GM18498 (cell line): ENCODE results near the gene SLC7A8.
"Not testable (repeated sequence)": the region's sequence is repeated elsewhere in the genome, so short reads cannot be mapped to it uniquely, and the experiment has no call there.

Experiments used
- ATAC-seq: cut with Tn5 transposase; IDR thresholded peaks from one replicate; pipeline ENCODE4 v1.9.1; 2021; ENCODE audit warnings: mild to moderate bottlenecking, moderate library complexity; ENCODE audit not compliant: unreplicated experiment

SLC7A8 gene

DNA sequence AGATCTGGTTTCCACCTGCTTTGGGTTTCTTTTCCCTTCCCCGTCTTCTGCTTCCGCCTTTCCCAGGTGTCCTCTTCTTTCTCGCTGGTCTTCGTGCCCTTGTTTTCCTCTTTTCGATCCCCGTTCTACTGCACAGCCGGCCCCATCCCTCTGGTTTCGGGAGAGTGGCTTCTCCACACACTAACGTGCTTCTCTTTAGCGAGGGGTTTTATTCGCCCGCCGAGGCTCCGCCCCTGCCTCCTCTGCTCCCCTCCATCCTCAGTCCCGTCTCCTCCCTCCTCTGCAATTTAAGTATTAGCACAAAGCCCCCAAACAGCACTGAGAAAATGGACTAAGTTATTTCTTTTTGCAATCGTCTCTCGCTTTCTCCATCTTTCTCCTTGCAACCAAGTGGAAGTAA is at the start of gene SLC7A8:
TSS of gene SLC7A8 (minus strand) at position 182 of the 400 bp plus-strand sequence. CDS start 746 bp downstream, outside the sequence.
- no peak for ATAC-seq

DNA sequence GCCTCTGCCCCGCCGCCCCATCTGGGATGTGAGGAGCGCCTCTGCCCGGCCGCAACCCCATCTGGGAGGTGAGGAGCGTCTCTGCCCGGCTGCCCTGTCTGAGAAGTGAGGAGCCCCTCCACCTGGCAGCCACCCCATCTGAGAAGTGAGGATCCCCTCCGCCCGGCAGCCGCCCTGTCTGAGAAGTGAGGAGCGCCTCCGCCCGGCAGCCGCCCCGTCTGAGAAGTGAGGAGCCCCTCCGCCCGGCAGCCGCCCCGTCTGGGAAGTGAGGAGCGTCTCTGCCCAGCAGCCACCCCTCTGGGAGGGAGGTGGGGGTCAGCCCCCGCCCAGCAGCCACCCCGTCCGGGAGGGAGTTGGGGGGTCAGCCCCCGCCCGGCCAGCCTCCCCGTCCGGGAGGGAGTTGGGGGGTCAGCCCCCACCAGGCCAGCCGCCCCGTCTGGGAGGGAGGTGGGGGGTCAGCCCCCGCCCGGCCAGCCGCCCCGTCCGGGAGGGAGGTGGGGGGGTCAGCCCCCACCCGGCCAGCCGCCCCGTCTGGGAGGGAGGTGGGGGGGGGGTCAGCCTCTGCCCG is 48.9 kb upstream of the SLC7A8 start:
- not testable (repeated sequence) for ATAC-seq

DNA sequence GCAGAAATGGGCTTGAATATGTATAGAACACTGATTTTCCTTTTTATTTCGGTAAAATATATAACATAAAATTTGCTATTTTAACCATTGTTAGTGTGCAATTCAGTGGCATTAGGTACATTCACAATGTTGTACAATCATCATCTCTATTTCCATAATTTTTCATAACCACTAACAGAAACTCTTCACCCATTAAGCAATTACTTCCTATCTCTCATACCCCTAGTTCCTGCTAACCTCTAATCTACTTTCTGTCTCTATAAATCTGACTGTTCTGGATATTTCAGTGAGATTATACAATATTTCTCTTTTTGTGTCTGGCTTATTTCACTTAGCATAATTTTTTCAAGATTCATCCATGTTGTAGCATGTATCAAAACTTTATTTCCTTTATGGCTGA is 45.4 kb upstream of the SLC7A8 start:
- no peak for ATAC-seq

- ATAC-seq: no peak
Observed at GRCh38 chr14:23227566-23227965, 44.1 kb upstream of the SLC7A8 start.

GRCh38 chr14:23224958-23225357 is 41.5 kb upstream of the SLC7A8 start:
- not testable (repeated sequence) for ATAC-seq

DNA sequence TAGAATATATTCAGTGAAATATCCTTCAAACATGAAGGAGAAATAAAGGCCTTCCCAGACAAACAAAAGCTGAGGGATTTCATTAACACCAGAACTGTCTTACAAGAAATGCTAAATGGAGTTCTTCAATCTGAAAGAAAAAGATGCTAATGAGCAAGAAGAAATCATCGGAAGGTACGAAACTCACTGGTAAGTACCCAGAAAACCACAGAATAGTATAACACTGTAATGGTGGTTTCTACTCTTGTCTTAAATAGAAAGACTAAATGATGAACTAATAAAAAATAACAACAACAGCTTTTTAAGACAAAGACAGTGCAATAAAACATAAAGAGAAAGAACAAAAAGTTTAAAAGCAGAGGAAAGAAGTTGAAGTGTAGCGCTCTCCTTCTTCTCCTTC is 35.6 kb upstream of the SLC7A8 start:
- no peak for ATAC-seq

GRCh38 chr14:23217032-23218020 is 33.9 kb upstream of the SLC7A8 start:
- no peak for ATAC-seq

- no peak for ATAC-seq
Observed at GRCh38 chr14:23215421-23215820, 32.0 kb upstream of the SLC7A8 start.

GRCh38 chr14:23209651-23210423 is 26.4 kb upstream of the SLC7A8 start:
- ATAC-seq: no peak

GRCh38 chr14:23208324-23208723 is 24.9 kb upstream of the SLC7A8 start:
- no peak for ATAC-seq

GRCh38 chr14:23207146-23207540 is 23.7 kb upstream of the SLC7A8 start:
- no peak for ATAC-seq

DNA sequence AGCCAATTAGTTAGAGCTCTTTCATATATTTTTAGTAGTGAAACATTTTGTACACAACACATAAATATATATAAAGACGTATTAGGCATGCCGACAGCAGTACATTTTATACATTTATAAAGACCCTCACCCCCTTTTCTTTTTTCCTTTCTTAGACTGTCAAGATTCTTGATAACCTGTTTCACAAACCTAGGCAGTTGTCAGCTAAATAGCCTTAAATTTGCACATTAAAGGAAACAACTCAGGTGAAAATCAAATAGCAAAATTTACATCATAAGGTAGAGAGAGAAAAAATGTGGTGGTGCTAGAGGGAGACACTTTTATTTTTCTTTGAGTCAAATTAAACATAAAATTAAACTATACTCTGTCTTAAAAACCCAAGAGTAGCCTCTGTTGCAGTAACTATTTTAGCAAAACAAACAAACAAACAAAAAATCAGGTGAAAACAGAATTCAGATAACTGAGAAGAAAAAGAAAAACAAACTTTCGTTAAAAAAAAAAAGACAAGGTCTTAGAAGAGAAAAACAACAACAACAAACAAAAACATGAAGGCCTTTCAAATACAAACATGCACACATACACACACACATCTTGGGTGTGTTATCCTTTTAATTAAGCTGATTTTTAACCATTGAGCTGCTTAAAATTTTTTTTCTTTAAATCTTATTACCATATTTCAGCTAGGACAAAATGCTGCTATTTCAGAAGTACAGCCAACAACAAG is 23.1 kb upstream of the SLC7A8 start:
- no peak for ATAC-seq

DNA sequence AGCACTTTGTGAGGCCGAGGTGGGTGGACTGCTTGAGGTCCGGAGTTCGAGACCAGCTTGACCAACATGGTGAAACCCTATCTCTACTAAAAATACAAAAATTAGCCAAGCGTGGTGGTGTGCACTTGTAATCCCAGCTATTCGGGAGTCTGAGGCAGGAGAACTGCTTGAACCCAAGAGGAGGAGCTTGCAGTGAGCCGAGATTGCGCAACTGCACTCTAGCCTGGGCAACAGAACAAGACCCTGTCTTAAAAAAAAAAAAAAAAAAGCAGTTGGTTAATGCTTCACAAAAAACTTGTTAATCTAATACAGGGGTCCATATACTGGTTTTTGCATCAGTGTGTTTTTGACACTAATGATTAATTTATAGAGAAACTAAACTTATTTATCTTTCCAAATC is 18.5 kb upstream of the SLC7A8 start:
- no peak for ATAC-seq

- ATAC-seq: not testable (repeated sequence)
Observed at GRCh38 chr14:23199141-23199540, 15.7 kb upstream of the SLC7A8 start.

- ATAC-seq: not testable (repeated sequence)
Observed at GRCh38 chr14:23196487-23196886, 13.0 kb upstream of the SLC7A8 start.

- ATAC-seq: no peak
Observed at GRCh38 chr14:23195552-23196101, 12.2 kb upstream of the SLC7A8 start.

- ATAC-seq: no peak
Observed at GRCh38 chr14:23193432-23193831, 10.0 kb upstream of the SLC7A8 start.

GRCh38 chr14:23187925-23188324 is 4.5 kb upstream of the SLC7A8 start:
- ATAC-seq: no peak

GRCh38 chr14:23186913-23187654 is 3.6 kb upstream of the SLC7A8 start:
- no peak for ATAC-seq

- ATAC-seq: no peak
Observed at GRCh38 chr14:23185063-23185462, 1.6 kb upstream of the SLC7A8 start.
